ENCODE measurements around the gene ONECUT3. TPM values are rescaled to one million over a fixed set of nuclear protein-coding genes. Genes with fewer than 3 reads are reported as not detected.
"Not testable (repeated sequence)": the region's sequence is repeated elsewhere in the genome, so short reads cannot be mapped to it uniquely, and the experiment has no call there.

Gene ONECUT3
- total RNA-seq, 2 donors from 2014 or later, result not detected

DNA sequence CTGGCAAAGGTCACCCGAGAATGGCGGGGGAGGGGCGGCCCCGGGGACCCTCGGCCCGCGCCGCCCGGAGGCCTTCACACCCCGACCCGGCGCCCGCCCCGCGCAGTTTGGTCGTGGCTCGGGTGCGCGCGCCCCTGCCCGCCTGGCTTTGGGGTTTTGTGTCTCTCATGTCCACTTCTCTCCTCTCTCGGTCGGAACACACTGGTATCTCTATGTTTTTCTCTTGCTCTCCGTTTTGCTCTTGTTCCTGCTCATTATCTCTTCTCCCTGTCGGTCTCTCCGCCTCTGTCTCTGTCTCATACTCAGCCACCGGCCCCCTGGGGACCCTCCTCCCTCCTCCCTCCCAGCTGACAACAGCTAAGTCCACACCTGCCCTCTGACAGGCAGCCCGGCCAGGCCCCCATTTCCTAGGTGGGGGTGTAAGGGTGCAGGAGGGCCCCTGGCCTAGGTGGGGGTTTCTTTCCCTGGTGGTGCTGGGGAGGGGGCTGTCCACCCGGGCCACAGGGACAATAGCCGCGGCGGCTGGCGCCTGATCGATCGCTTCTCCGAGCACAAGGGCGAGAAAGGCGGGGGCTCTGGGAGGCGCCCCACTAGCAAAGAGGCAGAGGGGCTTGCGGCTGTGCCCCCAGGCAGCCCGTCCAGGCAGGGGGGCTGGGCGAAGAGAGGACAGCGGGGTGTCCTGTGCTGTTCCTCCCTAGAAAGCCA is 2.3 kb downstream of the ONECUT3 start:
- peak; percentile 46 for DNase-seq (ENCODE audit: low spot score)
- Mint-ChIP-seq H3K4me1 (ENCODE audit: low read depth in 2 of 2) (peaks cover 5 to 9% of the 10 kb centered on the region in 2 donors), H3K36me3 (no peaks in the 10 kb centered on the region), H3K27ac (no peak overlapping the region), H3K9me3 (no peaks in the 10 kb centered on the region), H3K4me3 (no peak overlapping the region), H3K27me3 (peaks cover 16 to 17% of the 10 kb centered on the region in 2 donors)
- ATAC-seq, result no peak

DNA sequence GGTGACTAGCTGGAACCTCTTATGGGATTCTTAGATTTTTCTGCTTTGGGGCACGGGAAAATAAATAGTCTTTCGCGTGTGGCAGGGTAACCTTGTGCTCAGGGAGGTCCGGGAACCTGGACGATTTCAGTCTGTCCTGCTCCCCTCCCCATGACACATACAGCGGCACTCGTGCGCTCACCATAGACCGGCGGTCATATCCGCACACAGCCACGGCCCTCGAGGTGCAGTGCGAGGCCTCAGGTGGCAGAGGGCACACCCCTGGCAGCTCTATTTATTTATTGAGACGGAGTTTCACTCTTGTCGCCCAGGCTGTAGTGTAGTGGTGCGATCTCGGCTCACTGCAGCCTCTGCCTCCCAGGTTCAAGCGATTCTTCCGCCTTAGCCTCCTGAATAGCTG is 3.0 kb downstream of the ONECUT3 start:
- no peak overlapping the region for H3K4me3 Mint-ChIP-seq
- no peak for ATAC-seq
- no peak overlapping the region for H3K27ac Mint-ChIP-seq
- H3K27me3 Mint-ChIP-seq, result peaks cover 21 to 24% of the 10 kb centered on the region in 2 donors
- H3K4me1 Mint-ChIP-seq (ENCODE audit: low read depth in 2 of 2), result peaks cover 5 to 9% of the 10 kb centered on the region in 2 donors
- H3K36me3 Mint-ChIP-seq, result no peaks in the 10 kb centered on the region
- DNase-seq (ENCODE audit: low spot score), result peak; percentile 22
- no peaks in the 10 kb centered on the region for H3K9me3 Mint-ChIP-seq

- H3K9me3 Mint-ChIP-seq, result no peaks in the 10 kb centered on the region
- H3K4me3 Mint-ChIP-seq, result no peak overlapping the region
- H3K36me3 Mint-ChIP-seq, result no peaks in the 10 kb centered on the region
- H3K27me3 Mint-ChIP-seq, result peaks cover 26 to 30% of the 10 kb centered on the region in 2 donors
- DNase-seq (ENCODE audit: low spot score), result no peak
- peaks cover 5 to 9% of the 10 kb centered on the region in 2 donors for H3K4me1 Mint-ChIP-seq (ENCODE audit: low read depth in 2 of 2)
- ATAC-seq, result no peak
- H3K27ac Mint-ChIP-seq, result no peak overlapping the region
Observed at GRCh38 chr19:1756705-1757465, 3.6 kb downstream of the ONECUT3 start.

DNA sequence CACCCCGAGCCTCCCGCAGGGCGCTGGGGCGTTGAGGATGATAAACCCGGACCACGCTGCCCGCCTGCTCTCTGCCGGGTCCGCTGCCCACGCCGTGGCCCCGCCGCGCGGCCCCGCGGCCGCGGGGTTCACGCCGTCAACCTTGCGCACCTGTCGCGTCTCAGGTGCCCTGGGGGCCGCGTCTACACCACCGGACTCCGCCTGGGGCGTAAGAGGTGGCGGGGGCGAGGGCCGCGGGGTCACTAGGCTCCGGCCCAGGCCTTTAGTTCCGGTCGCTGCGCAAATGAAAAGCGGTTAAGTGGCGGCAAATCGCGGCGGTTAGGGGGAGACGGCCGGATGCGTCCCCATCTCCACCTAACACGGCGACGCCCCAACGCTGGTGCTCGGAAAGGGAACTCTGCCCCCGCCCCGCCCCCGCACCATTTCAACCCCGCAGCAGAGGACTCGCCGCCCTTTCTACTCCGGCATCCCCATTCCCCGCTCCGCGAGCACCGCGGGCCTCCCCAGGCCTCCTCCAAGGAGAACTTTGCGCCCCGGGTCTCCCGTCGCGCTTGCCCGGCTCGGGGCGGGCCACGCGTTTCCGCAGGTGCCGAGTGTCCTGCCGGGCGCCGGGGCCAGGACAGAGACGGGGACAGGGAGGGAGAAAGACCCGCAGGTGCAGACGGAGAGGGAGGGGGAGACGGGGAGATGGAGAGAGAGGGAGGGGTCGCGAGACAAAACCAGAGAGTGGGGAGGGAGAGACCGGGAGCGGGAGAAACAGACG is 4.3 kb downstream of the ONECUT3 start:
- no peak overlapping the region for H3K4me3 Mint-ChIP-seq
- H3K36me3 Mint-ChIP-seq, result no peaks in the 10 kb centered on the region
- H3K27me3 Mint-ChIP-seq, result peaks cover 26 to 30% of the 10 kb centered on the region in 2 donors
- no peaks in the 10 kb centered on the region for H3K9me3 Mint-ChIP-seq
- no peak overlapping the region for H3K27ac Mint-ChIP-seq
- H3K4me1 Mint-ChIP-seq (ENCODE audit: low read depth in 2 of 2), result peaks cover 5 to 9% of the 10 kb centered on the region in 2 donors
- no peak for DNase-seq (ENCODE audit: low spot score)
- no peak for ATAC-seq

DNA sequence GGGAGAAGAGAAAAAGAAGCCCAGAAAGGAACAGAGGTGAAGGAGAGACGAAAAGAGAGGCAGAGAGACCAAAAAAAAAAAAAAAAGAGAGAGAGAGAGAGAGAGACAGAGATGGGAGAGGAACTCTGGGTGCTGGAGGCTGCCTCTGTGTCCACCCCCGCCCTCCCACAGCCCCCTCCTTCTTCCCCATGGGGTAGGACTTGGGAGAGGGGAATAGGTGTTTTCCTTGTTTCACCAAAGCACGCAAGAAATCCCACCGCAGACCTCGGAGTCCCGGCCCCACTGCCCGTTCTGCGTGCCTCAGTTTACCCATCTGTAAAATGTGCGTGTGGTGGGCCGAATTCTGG is 4.9 kb downstream of the ONECUT3 start:
- Mint-ChIP-seq H3K9me3 (no peaks in the 10 kb centered on the region), H3K27me3 (peaks cover 28 to 30% of the 10 kb centered on the region in 2 donors), H3K4me1 (ENCODE audit: low read depth in 2 of 2) (peaks cover 5 to 9% of the 10 kb centered on the region in 2 donors), H3K27ac (no peak overlapping the region), H3K36me3 (no peaks in the 10 kb centered on the region), H3K4me3 (no peak overlapping the region)
- ATAC-seq (no peak), DNase-seq (ENCODE audit: low spot score) (no peak)

DNA sequence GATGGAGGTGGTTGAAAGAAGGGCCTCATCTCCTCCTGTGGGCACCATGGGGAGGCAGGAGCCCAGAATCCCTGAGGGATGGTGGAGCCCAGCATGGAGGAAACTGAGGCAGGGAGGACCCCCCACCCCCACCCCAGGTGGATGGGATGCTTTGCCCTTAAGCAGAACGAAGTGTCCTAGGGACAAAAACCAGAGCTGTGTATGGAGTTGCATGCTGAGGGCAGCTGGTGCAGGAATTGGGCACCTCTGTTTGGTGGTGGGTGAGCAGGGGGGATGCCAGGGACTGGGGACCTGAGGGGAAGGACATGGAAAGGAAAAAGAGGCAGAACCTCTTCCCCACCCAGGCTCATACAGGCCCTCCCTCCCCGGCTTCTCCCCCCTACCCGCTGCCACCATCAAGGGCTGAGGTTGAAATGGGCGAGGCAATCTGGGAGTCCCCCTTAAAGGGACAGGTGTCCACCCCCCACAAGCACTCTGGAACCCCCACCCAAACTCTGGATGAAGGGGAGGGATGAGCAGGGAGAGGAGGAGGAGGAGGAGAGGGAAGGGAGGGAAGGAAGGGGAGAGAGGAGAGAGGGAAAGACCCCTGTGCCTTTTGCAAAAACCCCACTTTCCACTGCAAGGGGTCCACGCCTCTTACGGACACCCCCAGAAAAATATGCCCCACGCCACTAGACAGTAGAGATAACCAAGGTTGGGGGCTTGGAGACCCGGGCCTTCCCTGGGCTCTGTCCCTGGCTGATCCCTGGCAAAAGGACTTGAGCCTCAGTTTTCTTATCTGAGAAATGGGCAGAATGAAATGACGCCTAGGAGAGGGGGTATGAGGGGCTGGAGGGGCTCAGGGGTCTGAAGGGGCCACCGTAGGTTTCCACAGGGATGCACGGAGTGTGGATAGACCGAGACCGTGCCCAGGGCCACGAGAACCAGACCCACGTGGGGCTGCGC is 5.9 kb downstream of the ONECUT3 start:
- peaks cover 5 to 9% of the 10 kb centered on the region in 2 donors for H3K4me1 Mint-ChIP-seq (ENCODE audit: low read depth in 2 of 2)
- no peak for ATAC-seq
- DNase-seq (ENCODE audit: low spot score), result no peak
- H3K9me3 Mint-ChIP-seq, result no peaks in the 10 kb centered on the region
- H3K27ac Mint-ChIP-seq, result no peak overlapping the region
- peaks cover 28 to 30% of the 10 kb centered on the region in 2 donors for H3K27me3 Mint-ChIP-seq
- H3K4me3 Mint-ChIP-seq, result no peak overlapping the region
- H3K36me3 Mint-ChIP-seq, result no peaks in the 10 kb centered on the region

DNA sequence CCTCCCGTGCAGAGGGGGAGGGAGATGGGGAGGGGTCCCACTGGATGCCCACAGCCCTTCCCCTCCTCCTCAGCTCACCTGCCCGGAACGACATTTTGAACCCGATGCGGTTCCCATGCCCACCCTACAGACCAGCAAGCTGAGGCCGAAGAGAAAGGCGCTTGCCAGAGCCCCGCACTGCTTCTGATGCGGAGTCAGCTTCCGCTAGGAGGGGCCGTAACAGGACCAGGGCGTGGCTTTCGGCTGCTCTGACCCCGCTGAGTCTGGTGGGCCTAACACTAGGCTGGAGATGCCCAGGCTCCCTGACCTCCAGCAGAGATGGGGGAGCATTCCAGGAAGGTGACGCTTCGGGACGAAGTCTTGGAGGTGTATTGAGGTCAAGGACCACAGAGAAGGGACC is 6.7 kb downstream of the ONECUT3 start:
- peaks cover 5 to 9% of the 10 kb centered on the region in 2 donors for H3K4me1 Mint-ChIP-seq (ENCODE audit: low read depth in 2 of 2)
- H3K36me3 Mint-ChIP-seq, result no peaks in the 10 kb centered on the region
- DNase-seq (ENCODE audit: low spot score) (no peak), ATAC-seq (no peak)
- H3K27ac Mint-ChIP-seq, result no peak overlapping the region
- H3K9me3 Mint-ChIP-seq, result no peaks in the 10 kb centered on the region
- H3K27me3 Mint-ChIP-seq, result peaks cover 28 to 30% of the 10 kb centered on the region in 2 donors
- no peak overlapping the region for H3K4me3 Mint-ChIP-seq

- not testable (repeated sequence) for ATAC-seq; DNase-seq (ENCODE audit: low spot score); H3K9me3 Mint-ChIP-seq; H3K27ac Mint-ChIP-seq; H3K4me3 Mint-ChIP-seq; H3K4me1 Mint-ChIP-seq (ENCODE audit: low read depth in 2 of 2); H3K36me3 Mint-ChIP-seq
- H3K27me3 Mint-ChIP-seq, result peaks cover 22 to 25% of the 10 kb centered on the region in 2 donors
Observed at GRCh38 chr19:1760786-1761527, 7.7 kb downstream of the ONECUT3 start.

DNA sequence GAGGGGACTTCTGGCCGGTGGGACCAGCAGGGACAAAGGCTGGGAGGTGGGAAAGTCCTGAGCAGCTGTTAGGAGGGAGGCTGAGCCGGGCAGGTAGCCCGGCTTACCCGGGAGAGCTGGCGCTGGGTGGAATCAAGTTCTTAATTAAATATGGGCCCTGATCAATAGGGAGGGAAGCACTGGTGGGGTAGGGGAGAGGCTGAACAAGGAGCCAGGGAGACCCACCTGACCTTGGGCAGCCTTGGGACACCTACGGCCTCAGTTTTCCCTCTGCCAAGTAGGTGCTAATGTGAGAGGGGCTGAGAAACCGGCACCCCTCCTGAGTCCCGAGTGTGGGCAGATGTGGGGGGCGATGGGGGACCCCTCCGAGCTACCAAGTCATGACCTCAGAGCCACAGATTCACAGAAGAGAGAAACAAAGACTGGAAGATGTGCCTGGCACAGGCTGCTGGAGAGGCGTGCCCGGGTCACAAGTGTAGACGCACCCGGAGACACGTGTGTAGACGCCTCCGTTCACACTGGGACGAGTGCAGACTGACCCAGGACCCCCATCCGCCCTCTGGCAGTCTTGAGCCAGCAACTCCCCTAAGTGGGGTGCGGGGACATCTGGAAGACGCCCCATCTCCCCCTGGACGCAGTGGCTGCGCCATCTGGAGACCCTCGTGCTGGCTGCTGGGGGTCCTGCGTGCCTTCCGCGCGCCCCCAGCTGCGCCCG is 8.4 kb downstream of the ONECUT3 start:
- Mint-ChIP-seq H3K4me3 (no peak overlapping the region), H3K27ac (no peak overlapping the region), H3K9me3 (no peaks in the 10 kb centered on the region), H3K4me1 (ENCODE audit: low read depth in 2 of 2) (peaks cover 0 to 6% of the 10 kb centered on the region in 2 donors), H3K36me3 (no peaks in the 10 kb centered on the region), H3K27me3 (peaks cover 20 to 25% of the 10 kb centered on the region in 2 donors)
- DNase-seq (ENCODE audit: low spot score), result no peak
- no peak for ATAC-seq

GRCh38 chr19:1762243-1763117 is 9.2 kb downstream of the ONECUT3 start:
- no peaks in the 10 kb centered on the region for H3K36me3 Mint-ChIP-seq
- peaks cover 14 to 19% of the 10 kb centered on the region in 2 donors for H3K27me3 Mint-ChIP-seq
- no peak for DNase-seq (ENCODE audit: low spot score)
- ATAC-seq, result no peak
- H3K9me3 Mint-ChIP-seq, result no peaks in the 10 kb centered on the region
- H3K4me1 Mint-ChIP-seq (ENCODE audit: low read depth in 2 of 2), result no peaks in the 10 kb centered on the region
- H3K4me3 Mint-ChIP-seq, result no peak overlapping the region
- no peak overlapping the region for H3K27ac Mint-ChIP-seq
